HK-2 (cell line): ENCODE data around the gene PRKCE.

Experiments used
- DNase-seq: peaks from one replicate; pipeline ENCODE4 v3.0.0-alpha.2; 2018; ENCODE audit not compliant: unreplicated experiment

PRKCE gene

GRCh38 chr2:45631955-45632354, 19.5 kb upstream of the PRKCE start:
- no peak for DNase-seq

- no peak for DNase-seq
Measured at GRCh38 chr2:45634223-45634622, 17.3 kb upstream of the PRKCE start.

GRCh38 chr2:45636008-45636407, 15.5 kb upstream of the PRKCE start:
- DNase-seq = no peak

- DNase-seq = peak; percentile 38
Measured at GRCh38 chr2:45637440-45637839, 14.0 kb upstream of the PRKCE start.

GRCh38 chr2:45640576-45640975, 10.9 kb upstream of the PRKCE start:
- no peak for DNase-seq

- DNase-seq = no peak
Measured at GRCh38 chr2:45643095-45643494, 8.4 kb upstream of the PRKCE start.

GRCh38 chr2:45643543-45644542, 7.6 kb upstream of the PRKCE start:
- peak; percentile 77 for DNase-seq

GRCh38 chr2:45646289-45646688, 5.2 kb upstream of the PRKCE start:
- no peak for DNase-seq

GRCh38 chr2:45647356-45647755, 4.1 kb upstream of the PRKCE start:
- DNase-seq = no peak

- no peak for DNase-seq
Measured at GRCh38 chr2:45647986-45648520, 3.4 kb upstream of the PRKCE start.

- no peak for DNase-seq
Measured at GRCh38 chr2:45648636-45649035, 2.8 kb upstream of the PRKCE start.

- no peak for DNase-seq
Measured at GRCh38 chr2:45649462-45649857, 2.0 kb upstream of the PRKCE start.

GRCh38 chr2:45649858-45650811, 1.3 kb upstream of the PRKCE start:
- DNase-seq = peak; percentile 61

GRCh38 chr2:45650851-45651414, 542 bp upstream of the PRKCE start:
- peak; percentile 92 for DNase-seq

- peak; percentile 63 for DNase-seq
Measured at GRCh38 chr2:45652090-45653031, 886 bp downstream of the PRKCE start.

GRCh38 chr2:45653122-45653913, 1.8 kb downstream of the PRKCE start:
- no peak for DNase-seq

- no peak for DNase-seq
Measured at GRCh38 chr2:45654250-45654649, 2.8 kb downstream of the PRKCE start.

GRCh38 chr2:45661828-45662227, 10.4 kb downstream of the PRKCE start:
- no peak for DNase-seq

- no peak for DNase-seq
Measured at GRCh38 chr2:45664635-45665261, 13.3 kb downstream of the PRKCE start.
